ENCODE results near the gene ATP2C1. TPM values are rescaled to one million over a fixed set of nuclear protein-coding genes. Genes with fewer than 3 reads are reported as not detected.

Gene ATP2C1
- total and polyA plus RNA-seq, 10 donors, result 11.9 to 59.7 (median 46.3) TPM

GRCh38 chr3:130905551-130905950, 11.7 kb downstream of the ATP2C1 start:
- no peak for DNase-seq
- peaks cover 4 to 60% (median 13%) of the 10 kb centered on the region in 6 donors for H3K4me1 ChIP-seq
- no peak overlapping the region for H3K4me3 ChIP-seq
- H3K9me3 ChIP-seq, result no peaks in the 10 kb centered on the region
- TF ChIP-seq POLR2AphosphoS5 (IDR thresholded peaks at IDR 0.05) (no peak), CTCF (IDR thresholded peaks at IDR 0.05 in 8 of 11, conservative IDR thresholded peaks at IDR 0.05 in 3 of 11) (no peak), POLR2A (IDR thresholded peaks at IDR 0.05) (no peak)
- intact Hi-C loops (cut with DNase I; ENCODE audit: low total_unique reads), result no loop called here
- no peaks in the 10 kb centered on the region for H3K36me3 ChIP-seq
- no peaks in the 10 kb centered on the region for H3K27me3 ChIP-seq (replicated peaks in 1 of 7)
- WGBS, 5 donors, result 36 to 73% (median 51%) methylated on average over 1 of the region's 1 CpG
- H3K27ac ChIP-seq, result no peak overlapping the region

GRCh38 chr3:130906374-130906995, 12.6 kb downstream of the ATP2C1 start:
- H3K4me1 ChIP-seq, result peaks cover 4 to 51% (median 9%) of the 10 kb centered on the region in 6 donors
- H3K27ac ChIP-seq, result no peak overlapping the region
- no peak for TF ChIP-seq POLR2A (IDR thresholded peaks at IDR 0.05)
- TF ChIP-seq CTCF (IDR thresholded peaks at IDR 0.05 in 8 of 11, conservative IDR thresholded peaks at IDR 0.05 in 3 of 11), result no peak
- TF ChIP-seq POLR2AphosphoS5 (IDR thresholded peaks at IDR 0.05), result no peak
- 92 to 98% (median 94%) methylated on average over 3 of the region's 3 CpGs for WGBS, 5 donors
- intact Hi-C loops (cut with DNase I; ENCODE audit: low total_unique reads), result no loop called here
- no peak overlapping the region for H3K4me3 ChIP-seq
- no peaks in the 10 kb centered on the region for H3K36me3 ChIP-seq
- no peak for DNase-seq
- no peaks in the 10 kb centered on the region for H3K27me3 ChIP-seq (replicated peaks in 1 of 7)
- no peaks in the 10 kb centered on the region for H3K9me3 ChIP-seq

GRCh38 chr3:130907500-130907899, 13.6 kb downstream of the ATP2C1 start:
- TF ChIP-seq POLR2A (IDR thresholded peaks at IDR 0.05) (no peak), CTCF (IDR thresholded peaks at IDR 0.05 in 8 of 11, conservative IDR thresholded peaks at IDR 0.05 in 3 of 11) (no peak), POLR2AphosphoS5 (IDR thresholded peaks at IDR 0.05) (no peak)
- intact Hi-C loops (cut with DNase I; ENCODE audit: low total_unique reads), result no loop called here
- H3K4me3 ChIP-seq, result no peak overlapping the region

GRCh38 chr3:130907966-130908365, 14.1 kb downstream of the ATP2C1 start:
- no peak for DNase-seq
- intact Hi-C loops (cut with DNase I; ENCODE audit: low total_unique reads), result no loop called here
- Histone ChIP-seq H3K4me3 (no peak overlapping the region), H3K9me3 (no peaks in the 10 kb centered on the region), H3K36me3 (no peaks in the 10 kb centered on the region), H3K27me3 (replicated peaks in 1 of 7) (no peaks in the 10 kb centered on the region), H3K27ac (no peak overlapping the region), H3K4me1 (peaks cover 4 to 44% (median 6%) of the 10 kb centered on the region in 6 donors)
- no peak for TF ChIP-seq POLR2AphosphoS5 (IDR thresholded peaks at IDR 0.05)
- no peak for TF ChIP-seq POLR2A (IDR thresholded peaks at IDR 0.05)
- no peak for TF ChIP-seq CTCF (IDR thresholded peaks at IDR 0.05 in 8 of 11, conservative IDR thresholded peaks at IDR 0.05 in 3 of 11)

More at GRCh38 chr3:130907500-130907899, 13.6 kb downstream of the ATP2C1 start:
- no peaks in the 10 kb centered on the region for H3K27me3 ChIP-seq (replicated peaks in 1 of 7)
- DNase-seq, result no peak
- no peaks in the 10 kb centered on the region for H3K9me3 ChIP-seq
- no peak overlapping the region for H3K27ac ChIP-seq
- H3K4me1 ChIP-seq, result peaks cover 4 to 44% (median 6%) of the 10 kb centered on the region in 6 donors
- H3K36me3 ChIP-seq, result no peaks in the 10 kb centered on the region
